ENCODE measurements around the gene SUMO3.

Gene SUMO3

DNA sequence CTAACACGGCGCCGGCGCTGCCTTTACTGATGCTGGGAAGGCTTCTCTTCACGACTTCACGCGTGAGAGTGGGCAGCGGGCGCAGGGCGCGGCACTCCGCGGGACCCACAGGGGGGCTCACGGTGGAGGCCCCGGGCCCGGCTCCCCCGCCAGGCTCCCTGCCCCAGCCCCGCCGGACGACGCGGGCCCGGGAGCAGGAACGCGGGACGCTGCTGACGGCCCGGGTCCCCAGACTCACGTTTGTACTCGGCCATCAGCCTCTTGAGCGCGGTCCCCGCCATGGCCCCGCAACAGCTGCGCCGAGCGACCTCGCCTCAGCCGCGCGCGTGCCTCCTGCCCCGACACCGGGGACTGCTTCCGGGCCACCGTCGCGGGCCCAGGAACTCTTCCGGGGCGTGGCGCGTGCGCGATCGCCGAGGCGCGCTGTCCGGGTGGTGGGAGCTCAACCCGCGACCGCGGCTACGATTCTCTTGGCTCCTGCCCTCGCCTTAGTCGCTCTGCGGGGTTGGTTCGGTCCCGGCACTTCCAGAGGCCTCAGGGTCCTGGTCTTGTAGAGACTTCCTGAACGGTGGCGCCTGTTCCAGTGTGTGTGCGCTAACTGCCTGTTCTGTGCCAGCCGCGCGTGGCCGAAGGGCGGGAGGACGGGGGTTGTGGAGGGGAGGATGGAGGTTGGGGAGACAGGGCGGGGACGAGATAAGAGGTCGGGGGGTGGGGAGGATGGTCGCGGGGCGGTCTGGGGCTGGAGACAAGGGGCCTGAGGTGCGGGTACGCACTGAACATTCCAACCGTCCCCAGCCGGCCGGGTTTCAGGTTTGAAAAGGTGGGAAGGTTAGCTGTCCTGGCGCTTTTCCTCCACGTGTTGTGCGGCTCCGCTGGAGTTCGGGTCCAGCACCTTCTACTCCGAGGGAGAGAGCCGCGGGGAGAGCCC, 16.1 kb downstream of the SUMO3 start, which contains the start of gene UBE2G2:
UBE2G2 (minus strand) TSS at position 353 of the 928 bp plus-strand sequence; CDS start at position 281, 72 bp downstream.
- no peak for DNase-seq

DNA sequence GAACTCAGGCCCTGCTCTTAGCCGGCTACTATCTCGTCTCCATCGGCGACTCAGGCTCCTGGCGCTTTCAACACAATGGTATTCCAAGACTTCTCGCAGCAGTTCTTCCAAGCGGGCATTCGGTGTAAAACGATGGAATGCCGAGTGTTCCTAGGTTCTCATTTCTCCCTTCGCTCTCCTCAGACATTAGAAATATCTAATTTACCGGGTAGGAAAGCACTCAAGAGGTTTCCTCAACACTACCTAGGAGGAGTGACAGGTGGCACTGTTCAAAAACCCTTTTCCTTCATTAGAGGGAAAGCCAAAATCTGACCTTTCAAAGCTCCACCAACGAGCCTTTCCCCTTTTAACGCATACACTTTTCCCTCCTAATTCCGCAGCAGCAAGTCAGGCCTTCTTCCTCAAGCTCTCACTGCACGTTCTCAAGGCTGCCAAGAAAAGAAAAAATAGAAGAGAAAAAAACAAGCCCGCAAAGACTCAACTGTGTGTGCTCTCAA, 16.8 kb downstream of the SUMO3 start:
- DNase-seq = no peak

DNA sequence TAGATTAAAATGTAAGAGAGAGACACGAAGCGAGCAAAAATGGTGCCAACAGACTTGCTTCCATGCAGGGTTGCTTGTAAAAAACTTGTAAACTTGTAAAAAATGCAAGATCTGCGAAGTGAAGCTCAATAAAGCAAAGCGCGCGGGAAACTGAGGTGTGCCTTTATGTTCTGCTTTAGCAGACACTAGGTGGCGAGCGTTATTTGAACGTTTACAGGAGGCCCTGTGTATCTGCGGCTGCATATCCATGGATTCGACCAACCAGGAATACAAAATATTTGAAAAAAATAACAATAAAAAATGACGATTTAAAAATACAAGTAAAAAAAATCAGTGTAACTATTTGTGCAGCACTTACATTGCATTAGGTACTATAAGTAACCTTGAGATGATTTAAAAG, 17.8 kb downstream of the SUMO3 start:
- DNase-seq = no peak

DNA sequence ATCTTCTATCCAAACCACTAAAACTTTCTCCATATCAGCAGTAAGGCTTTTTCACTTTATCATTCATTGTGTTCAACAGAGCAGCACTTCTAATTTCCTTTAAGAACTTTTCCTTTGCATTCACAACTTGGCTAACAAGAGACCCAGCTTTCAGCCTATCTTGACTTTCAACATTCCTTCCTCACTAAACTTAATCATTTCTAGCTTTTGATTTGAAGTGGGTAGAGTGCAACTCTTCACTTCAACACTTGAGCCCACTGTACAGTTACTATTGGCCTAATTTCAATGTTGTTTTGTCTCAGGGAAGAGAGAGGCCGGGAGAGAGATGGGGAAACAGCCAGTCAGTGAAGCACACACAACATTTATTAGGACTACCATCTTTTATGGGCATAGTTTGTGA, 18.2 kb downstream of the SUMO3 start:
- DNase-seq = no peak

DNA sequence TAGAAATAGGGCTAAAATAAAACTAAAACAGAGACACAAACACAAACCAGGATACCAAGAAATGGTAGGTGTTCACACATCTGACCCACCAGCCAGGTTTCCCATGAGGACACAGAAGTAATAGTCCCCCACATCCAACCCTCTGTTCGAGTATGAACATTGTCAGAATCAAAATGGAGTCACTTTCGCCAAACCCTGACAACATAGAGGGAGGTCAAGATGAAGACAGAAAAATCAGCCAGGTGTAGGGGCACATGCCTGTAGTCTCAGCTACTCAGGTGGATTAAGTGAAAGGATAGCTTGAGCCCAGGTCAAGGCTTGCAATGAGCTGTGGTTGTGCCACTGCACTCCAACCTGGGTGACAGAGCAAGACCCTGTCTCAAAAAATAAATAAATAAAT, 20.1 kb downstream of the SUMO3 start:
- no peak for DNase-seq

DNA sequence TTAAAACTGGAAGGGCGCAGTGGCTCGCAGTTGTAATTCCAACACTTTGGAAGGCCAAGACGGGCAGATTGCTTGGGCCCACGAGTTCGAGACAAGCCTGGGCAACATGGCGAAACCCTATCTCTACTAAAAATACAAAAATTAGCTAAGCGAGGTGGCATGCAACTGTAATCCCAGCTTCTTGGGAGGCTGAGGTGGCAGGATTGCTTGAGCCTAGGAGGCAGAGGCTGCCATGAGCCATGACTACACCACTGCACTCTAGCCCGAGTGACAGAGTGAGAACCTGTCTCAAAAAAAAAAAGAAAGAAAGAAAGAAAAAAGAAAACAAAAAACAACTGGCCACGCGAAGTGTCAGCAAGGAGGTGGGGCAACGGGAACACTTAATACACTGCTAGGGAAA, 22.5 kb downstream of the SUMO3 start:
- DNase-seq = no peak

DNA sequence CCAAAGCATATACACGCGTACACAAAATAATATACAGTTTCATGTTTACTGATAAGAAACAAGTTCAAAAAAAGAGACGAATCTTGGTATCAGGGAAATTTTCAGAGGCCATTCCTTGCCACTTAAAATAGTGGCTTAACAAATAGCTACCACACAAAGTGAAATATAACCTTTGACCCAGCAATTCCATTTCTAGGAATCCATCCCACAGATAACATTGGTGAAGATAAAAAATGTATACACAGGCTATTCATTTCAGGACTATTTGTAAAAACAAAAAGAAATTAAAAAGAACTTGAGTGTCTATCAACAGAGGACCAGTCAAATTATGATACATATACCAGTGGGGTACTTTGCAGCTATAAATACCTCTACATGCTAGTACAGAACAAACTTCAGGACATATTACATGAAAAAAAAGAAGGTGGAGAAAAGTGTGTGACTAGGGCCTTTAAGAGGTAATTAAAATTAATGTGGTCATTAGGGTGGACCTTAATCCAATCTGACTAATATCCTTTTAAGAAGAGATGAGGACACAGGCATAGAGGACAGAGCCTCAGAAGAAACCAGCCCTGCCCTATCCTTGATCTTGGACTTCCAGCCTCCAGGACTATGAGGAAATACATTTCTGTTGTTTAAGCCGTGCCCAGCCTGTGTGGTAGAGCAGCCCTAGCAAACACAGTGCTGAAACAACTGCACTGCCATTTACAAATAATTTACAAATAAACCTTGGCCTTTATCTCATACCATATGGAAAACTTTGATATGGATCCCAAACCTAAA, 24.1 kb downstream of the SUMO3 start:
- no peak for DNase-seq

DNA sequence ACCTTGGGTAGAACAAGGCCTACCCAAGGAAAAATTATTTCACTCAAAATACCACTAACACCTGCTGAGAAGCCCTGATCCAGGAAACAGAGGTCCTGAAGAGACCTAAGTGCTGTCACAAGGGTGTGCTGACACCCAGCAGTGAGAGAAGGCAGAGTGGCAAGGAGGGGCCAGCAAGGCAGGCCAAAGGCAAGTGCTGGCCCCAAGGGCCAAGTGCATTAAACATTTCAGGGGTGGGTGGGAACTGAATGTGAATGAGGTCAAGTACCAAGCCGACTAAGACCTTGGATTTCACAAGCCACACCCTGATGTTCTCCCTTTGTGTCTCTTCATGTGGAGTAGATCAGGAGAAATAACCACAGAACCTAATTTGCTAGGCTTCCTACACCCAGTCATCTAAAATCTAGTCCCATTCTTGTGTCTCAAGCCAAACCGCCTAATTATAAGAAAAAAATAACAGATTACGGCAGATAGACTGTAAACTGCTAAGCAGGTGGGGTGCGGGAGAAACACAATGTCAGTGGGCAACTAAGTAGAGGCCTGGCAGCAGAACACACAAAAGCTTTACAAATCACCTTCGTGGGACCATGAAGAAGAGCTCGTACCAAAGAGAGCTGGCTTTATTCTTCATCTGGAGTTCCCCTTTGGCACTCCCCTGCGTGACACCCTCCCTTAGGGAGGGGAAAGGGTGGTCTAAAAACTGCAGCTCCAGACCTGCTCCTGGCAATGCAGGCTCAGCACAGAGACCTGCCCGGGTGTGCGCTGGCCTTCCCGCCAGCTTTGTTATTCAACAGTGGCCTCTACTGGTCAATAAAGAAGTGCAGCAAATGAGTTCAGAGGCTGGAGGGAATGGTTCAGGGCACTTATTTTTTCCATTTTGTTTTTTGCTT, 24.9 kb downstream of the SUMO3 start:
- DNase-seq = no peak

DNA sequence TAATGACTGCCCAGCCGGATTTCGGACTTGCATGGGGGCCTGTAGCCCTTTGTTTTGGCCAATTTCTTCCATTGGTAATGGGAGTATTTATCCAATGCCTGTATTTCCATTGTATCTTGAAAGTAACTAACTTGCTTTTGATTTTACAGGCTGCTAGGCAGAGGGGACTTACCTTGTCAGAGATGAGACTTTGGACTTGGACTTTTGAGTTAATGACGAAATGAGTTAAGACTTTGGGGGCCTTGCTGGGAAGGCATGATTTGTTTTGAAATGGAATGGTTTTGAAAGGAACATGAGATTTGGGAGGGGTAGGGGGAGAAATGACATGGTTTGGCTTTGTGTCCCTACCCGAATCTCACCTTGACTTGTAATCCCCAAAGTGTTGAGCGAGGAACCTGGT, 25.9 kb downstream of the SUMO3 start:
- DNase-seq = no peak

DNA sequence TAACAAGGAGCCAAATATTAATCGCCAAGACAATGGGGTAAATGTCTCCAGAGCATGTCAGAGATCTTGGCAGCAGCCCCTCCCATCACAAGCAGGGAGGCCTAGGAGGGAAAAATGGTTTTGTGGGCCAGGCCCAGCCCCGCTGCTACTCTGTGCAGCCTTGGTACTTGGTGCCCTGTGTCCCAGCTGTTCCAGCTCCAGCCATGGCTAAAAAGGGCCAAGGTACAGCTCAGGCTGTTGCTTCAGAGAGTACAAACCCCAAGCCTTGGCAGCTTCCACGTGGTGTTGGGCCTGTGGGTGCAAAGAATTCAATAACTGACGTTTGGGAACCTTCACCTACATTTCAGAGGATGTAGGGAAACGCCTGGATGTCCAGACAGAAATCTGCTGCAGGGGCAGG, 26.6 kb downstream of the SUMO3 start:
- DNase-seq = no peak

DNA sequence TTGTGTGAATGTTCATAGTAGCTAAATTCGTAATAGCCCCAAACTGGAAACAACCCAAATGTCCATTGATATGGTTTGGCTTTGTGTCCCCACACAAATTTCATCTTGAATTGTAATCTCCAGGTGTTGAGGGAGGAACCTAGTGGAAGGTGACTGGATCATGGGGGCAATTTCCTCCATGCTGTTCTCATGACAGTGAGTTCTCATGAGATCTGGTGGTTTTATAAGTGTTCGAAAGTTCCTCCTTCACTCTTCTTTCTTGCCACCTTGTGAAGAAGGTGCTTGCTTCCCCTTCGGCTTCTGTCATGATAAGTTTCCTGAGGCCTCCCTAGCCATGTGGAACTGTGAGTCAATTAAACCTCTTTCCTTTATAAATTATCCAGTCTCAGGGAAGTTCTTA, 27.5 kb downstream of the SUMO3 start:
- DNase-seq = no peak

DNA sequence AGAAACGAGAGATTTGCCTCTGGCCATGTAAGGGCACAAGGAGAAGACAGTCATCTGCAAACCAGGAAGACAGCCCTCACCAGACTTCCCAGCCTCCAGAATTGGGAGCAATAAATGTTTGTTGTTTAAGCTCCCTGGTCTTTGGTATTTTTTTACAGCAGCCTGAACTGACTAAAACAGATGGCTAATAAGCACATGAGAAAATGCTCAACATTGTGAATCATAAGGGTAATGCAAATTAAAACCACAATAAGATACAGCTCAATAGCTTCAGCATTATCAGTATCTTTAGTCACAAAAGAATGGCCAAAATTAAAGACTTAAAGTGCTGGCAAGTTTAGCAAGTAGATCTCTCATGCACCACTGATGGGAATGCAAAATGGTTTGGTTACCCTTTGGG, 28.0 kb downstream of the SUMO3 start:
- DNase-seq = no peak

DNA sequence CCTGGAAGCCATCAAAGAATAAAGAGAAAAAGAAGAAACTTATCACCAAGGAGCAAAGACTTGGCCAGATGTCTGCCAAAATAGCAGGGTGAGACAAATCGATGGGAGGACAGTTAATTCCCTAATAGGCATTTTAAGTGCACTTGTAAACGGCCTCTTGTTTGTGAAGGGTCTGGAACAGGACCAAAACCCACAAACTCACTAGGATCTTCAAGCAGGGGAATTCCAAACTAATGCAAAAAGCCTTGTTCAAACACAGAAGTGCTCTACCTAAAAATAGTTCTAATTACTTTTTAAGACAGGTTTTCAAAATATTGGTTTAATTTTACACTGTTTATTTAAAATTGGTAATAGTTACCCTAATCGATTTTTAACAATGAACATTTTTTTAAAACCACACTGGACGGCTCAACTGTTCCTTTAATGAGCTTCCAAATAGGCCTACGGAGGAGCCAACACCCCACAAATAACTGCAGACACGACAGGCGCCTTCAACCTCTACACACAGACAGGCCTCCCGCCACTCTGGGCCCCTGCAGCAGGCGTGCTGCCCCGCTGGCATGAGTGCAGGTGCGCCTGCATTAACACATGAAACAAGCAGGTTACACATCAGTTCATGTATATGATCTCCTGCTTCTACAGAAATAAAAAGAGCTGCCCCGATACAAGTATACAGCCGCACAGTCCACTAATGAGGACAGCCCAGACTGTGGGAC, 32.1 kb downstream of the SUMO3 start:
- DNase-seq = no peak

DNA sequence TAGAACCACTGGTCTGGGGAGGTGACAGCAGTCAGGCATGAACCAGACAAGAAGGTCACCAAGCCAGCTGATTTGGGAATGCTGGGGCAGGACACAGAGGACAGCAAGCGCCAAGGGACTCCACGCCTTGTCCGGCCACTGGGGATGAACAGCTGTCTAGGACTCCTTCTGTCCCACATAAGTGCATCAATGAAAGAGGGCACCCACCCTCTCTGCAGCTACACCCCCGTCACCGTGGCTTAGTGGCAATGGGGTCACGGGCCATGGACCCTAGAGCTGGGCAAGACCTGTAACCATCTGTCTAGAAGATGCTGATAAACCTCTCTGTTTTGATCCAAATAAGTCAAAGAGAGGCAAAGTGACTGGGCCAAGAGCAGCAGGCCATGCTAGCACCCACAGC, 33.1 kb downstream of the SUMO3 start:
- DNase-seq = no peak

DNA sequence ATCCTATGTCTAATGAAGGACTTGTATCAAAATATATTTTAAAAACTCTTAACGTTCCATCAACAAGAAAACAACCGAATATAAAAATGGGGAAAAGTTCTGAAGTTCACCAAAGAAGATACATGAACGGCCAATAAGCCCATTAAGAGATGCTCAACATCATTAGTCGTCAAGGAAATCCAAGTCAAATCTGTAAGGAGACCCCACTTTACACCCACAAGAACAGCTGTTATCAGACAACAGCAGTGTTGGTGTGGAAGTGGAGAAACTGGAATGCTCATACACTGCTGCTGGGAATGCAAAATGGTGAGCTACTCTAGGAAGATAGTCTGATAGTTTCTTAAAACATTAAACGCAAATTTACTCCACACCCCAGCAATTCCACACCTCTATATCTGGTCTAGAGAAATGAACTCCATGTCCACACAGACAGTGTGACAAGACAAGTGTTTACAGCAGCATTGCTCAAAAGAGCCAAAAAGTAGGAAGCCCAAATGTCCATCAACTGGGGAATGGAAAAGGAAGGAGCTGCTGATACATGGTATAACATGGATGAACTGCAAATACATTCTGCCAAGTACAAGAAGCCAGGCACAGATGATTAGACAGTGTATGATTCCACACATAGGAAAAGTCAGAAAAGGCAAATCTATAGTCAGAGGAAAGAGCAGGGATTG, 34.7 kb downstream of the SUMO3 start:
- no peak for DNase-seq

DNA sequence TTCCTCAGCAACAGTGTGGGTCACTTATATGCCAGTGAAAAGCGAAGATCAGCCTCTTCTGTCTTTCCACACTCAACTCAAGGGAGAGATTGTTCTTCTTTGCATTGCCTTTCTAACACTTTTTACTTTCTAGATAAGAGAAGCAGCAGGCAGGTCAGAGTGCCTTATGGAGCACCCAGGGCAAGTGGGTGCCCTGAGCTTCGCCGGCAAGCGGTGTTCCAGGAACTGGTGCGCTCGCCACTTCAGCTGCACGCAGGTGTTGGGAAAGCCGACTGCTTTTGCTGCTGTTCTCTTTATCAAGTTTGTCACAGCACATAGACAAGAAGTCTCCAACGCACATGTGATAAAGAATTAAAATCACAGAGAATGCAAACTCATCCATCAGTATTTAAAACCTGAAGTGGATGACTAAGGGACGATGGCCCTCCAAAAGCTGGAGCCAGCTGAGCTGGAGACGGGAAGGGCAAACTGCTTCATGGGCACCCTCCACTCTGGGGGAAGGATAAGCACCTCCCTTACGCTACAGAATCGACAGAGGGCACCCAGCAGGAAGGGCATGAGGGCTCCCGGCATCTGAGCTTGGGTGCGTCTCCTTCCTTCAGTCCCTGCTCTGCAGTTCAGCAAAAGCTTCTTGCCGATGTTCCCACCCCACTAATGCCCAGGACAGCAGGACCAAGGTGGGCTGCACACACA, 36.9 kb downstream of the SUMO3 start:
- DNase-seq = no peak

DNA sequence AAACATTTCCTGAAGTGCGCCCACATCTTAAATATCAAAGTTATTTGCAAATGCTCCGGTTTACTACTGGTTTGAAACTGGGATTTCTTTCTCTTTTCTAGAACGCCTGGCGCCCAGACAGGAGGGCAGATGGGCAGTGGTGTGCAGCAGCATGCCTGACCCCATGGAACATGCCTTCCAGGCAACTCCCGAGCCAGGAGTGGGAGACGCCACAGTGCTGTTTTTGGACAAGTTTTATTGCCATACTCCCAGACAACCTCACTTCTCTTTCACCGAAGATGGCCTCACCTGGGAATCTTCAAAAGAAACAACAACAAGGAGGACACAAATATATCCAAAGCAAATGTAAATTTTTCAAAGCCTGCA, 37.7 kb downstream of the SUMO3 start:
- no peak for DNase-seq

DNA sequence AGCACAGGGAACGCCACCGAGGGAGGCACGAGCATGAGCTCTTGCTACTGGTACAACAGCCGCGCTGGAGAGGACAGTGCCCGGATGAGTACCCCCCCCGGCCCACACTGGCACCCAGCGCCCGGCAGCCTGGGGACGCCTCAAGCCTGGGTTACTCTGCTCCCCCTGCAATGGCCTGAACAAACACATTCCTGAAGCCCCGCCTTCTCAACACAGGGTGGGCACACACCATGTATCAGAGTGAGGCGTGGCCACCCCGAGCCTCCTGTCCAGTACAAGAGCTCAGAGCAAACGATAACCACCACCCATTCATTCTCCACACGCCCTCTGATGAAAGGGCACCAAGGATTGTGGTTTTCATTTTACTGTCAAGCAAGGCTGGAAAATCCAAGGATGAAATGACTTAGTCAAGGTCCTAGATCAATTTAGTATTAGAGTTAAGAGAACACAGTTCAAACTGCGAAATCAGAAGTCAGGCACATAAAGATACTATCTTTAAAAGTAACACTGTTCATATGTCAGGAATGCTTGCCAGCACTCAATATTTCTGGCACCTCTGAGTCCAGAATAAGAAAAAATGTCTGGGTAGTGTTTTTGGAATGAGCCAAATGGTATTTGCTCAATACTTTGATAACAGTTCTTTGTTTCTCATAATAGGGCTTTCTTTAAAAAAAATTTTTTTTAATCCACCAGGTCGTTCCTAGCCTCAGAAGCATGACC, 38.3 kb downstream of the SUMO3 start:
- DNase-seq = no peak

DNA sequence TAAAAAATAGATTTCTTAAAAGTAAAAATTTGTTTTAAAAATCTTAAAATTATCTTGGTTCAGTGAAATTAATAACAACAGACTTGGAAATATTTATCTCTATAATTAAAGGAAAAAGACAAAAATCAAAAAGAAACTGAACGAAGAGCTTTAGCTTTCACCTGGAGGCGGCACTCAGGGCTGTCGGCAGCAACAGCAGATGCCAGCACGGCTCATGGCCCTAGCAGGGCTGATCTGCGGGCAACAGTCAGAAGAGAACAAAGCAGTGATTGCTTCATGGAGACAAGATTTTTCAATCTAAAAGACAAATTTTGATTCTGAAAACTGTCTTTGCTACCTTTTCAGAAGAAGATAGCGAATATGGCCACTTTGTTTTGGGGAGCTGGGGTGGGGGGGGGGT, 38.9 kb downstream of the SUMO3 start:
- DNase-seq = no peak

DNA sequence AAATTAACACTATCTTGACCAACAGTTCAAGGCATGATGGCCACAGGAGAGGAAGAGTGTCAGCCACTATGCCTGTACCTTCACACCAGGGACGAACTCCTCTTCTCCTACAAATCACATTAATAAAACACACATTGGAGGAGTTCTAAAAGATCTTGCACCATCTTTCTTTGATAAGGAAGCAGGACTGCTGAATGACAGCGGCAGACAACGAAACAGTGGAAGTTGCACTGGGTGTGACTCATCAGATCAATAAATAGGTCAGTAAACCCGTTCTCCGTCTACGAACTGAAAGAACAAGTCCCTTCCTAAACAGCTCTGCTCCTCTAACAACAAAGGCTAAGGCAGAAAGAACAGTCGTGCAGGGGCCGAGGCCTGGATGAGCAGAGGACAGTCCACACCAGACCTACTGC, 39.4 kb downstream of the SUMO3 start:
- no peak for DNase-seq

All from NCI-H1436 treated with DMSO at 0.1 percent for 48 hours (cell line).